Fibroblast of pulmonary artery (primary cell): Measurements from ENCODE around the gene DSPP.
"Not testable (repeated sequence)": the region's sequence is repeated elsewhere in the genome, so short reads cannot be mapped to it uniquely, and the experiment has no call there.

Experiments used
- DNase-seq: peaks from one replicate; pipeline ENCODE4 v3.0.0-alpha.2; 2010; ENCODE audit warnings: low read depth
- H3K4me3 ChIP-seq: replicated peaks from 2 replicates; pipeline ENCODE4 v1.5.1; 2011; ENCODE audit warnings: low read depth, mild to moderate bottlenecking, control low read depth, low read length, moderate library complexity
- TF ChIP-seq, protein P1 (sequence below): IDR thresholded peaks from 2 replicates; pipeline ENCODE4 v1.5.1; 2011; ENCODE audit warnings: mild to moderate bottlenecking, control low read depth, low read length, inconsistent platforms; ENCODE audit errors: missing control alignments

DSPP gene

DNA sequence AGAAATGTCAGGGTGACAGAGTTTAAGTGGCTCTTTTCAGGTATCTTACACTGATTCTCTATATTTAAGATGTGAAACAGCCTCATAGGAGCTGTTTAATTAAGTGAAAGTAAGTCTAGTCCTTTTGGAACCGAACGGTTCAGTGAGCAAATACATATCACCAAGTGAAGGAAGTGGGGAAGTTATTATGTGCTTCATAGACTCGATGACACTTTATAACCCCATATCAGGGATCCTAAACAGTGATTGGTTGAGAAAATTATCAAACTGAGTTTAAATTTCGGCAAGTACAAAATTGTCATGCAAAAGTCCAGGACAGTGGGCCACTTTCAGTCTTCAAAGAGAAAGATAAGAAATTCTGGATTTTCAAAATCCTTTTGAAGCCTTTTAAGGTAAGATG is at the start of gene DSPP:
Gene DSPP, plus strand, starts transcription at position 301 of the 400 bp plus-strand sequence. CDS start 2,380 bp downstream, outside the sequence.
- TF ChIP-seq, protein P1, sequence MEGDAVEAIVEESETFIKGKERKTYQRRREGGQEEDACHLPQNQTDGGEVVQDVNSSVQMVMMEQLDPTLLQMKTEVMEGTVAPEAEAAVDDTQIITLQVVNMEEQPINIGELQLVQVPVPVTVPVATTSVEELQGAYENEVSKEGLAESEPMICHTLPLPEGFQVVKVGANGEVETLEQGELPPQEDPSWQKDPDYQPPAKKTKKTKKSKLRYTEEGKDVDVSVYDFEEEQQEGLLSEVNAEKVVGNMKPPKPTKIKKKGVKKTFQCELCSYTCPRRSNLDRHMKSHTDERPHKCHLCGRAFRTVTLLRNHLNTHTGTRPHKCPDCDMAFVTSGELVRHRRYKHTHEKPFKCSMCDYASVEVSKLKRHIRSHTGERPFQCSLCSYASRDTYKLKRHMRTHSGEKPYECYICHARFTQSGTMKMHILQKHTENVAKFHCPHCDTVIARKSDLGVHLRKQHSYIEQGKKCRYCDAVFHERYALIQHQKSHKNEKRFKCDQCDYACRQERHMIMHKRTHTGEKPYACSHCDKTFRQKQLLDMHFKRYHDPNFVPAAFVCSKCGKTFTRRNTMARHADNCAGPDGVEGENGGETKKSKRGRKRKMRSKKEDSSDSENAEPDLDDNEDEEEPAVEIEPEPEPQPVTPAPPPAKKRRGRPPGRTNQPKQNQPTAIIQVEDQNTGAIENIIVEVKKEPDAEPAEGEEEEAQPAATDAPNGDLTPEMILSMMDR: no peak
- H3K4me3 ChIP-seq: no peak within 1 kb of the TSS
- no peak for DNase-seq

DNA sequence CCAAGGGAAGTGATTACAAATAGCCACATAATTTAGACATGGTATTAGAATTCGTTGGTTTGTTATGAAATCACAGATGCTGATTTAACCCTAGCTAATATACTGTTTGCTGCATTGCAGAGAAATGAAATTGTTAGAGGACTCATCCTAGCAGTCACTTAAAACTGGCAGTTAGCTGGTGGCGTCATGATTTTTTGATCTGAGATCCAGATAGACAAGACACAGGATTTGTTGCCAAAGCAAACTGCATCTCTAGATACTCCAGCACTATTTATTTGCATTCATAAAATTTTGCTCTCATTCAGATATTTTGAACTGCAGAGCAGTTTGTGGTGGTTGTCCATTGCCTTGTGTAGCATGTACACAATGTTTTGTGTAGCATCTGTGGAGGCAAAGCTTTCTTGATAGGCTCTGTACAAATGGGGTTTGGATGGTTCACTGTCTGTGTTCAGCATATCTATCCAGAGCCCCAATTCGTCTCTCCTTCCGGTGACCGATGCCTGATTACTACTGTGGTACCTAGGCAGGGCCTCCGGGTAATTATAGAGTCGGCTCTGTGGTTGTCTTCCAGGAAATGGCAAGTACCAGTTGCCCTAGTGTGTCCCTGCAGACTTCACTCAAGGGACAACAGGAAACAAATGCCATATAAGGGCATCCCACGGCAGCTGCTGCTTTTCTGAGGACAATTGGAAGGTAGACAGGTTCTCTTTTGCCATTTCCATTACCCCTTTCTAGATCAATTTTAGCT is 49.1 kb upstream of the DSPP start:
- H3K4me3 ChIP-seq: no peak overlapping the region
- TF ChIP-seq, protein P1: no peak
- DNase-seq: no peak

DNA sequence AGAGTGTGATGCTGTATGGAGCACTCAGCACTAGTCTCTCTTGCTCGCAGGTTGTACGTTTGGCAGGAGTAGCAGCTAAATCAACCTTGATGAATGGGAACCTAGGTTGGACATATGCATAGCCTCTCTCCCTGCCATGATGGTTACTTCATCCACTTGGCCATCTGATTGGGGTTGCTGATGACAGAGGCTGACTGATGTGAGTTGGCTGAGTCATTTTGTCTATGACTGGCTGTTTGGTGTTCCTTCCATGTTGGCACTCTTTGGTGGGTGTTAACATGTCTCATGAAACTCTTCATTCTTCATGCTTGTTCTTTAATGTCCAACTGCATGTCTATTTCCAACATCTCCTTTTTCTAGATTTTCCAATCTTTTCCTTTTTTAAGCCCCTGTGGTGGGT is 47.5 kb upstream of the DSPP start:
- DNase-seq: no peak
- H3K4me3 ChIP-seq: no peak overlapping the region
- TF ChIP-seq, protein P1: no peak

DNA sequence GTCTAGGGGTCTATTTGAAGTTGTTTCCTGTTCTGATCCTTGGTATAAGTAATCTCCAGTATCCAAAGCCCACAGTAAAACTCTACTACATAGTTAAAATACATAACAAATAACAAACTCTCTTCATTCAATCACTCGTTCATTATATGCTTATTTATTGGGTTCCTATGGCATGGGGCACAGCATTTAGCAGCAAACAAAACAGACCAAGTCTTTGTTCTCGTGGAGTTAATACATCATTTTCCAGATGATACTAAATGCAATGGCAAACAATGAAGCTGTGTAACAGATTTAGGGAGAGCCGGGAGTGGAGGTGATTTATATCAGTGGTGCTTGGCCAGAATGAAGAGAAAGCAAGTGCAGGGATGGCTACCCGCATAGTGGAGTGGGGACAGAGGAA is 42.6 kb upstream of the DSPP start:
- no peak for DNase-seq
- TF ChIP-seq, protein P1: no peak
- no peak overlapping the region for H3K4me3 ChIP-seq

DNA sequence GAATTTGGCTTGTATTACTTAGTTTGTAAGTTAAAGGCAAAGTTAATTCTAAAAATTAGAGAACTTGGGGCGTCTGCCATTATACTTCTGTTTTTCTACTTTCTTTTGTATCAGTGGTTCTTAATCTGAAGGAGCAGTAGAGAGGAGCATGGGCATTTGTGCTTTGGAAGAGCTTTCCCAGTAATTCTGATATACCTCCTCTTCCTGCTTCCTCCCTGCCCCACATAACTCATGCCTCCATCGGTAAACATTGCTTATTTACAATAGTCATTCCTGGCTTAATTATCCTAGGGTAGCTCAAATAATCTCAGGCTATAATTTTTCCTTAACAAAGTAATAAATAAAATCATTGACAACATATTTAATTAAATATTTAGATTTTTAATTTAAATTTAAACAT is 42.1 kb upstream of the DSPP start:
- TF ChIP-seq, protein P1: no peak
- H3K4me3 ChIP-seq: no peak overlapping the region
- DNase-seq: no peak

DNA sequence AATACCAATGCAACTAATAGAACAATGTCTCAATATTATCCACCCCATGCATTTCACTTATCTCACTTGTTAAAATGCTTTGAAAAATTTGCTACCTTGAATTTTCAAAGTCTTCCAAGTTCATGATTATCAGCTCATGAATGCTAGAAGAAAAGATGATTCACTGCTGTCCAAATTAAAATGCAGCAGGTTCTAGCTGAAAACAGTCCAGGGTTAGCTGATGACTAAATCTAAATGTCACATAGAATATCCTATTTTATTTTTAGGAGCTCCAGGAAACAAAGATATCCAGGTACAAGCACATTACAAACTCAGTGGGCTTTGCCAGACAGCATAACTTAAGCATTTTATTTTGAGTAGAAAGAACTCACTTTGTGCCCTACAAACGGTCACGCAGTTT is 41.1 kb upstream of the DSPP start:
- DNase-seq: no peak
- TF ChIP-seq, protein P1: no peak
- H3K4me3 ChIP-seq: no peak overlapping the region

DNA sequence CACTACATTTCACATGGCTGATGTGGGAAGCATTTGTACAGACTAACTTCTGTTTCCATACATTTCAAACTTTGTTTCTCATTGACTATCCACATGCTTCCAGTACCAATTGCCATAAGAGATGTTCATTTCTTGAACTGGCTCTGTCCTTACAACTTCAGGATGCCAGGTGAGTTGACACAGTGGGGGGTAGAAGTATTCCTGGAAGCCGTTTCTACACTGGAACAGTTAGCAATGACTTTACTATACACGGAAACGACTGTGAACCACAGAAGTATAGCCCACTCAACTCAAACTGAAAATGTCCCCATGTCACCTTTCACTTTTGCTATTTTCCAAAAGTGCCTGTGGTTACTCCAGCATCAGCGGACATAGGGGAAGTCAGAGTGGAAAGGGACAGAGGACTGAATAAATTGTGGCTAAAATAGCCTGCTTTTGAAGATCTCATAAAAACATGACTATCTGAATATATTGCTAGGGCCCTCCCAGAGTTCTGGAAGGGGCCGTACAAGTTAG is 38.0 kb upstream of the DSPP start:
- no peak for DNase-seq
- TF ChIP-seq, protein P1: no peak

DNA sequence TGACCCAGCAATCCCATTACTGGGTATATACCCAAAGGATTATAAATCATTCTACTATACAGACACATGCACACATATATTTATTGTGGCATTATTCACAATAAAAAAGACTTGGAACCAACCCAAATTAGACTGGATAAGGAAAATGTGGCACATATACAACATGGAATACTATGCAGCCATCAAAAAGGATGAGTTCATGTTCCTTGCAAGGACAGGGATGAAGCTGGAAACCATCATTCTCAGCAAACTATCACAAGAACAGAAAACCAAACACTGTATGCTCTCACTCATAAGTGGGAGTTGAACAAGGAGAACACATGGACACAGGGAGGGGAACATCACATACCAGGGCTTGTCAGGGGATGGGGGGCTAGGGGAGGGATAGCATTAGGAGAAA is 34.0 kb upstream of the DSPP start:
- H3K4me3 ChIP-seq, DNase-seq: not testable (repeated sequence)

More for the DNA sequence above, 38.0 kb upstream of the DSPP start:
- no peak overlapping the region for H3K4me3 ChIP-seq
